ENCODE measurements around the gene UPB1. TPM values are rescaled to one million over a fixed set of nuclear protein-coding genes. Genes with fewer than 3 reads are reported as not detected.

The UPB1 gene
- total and polyA plus RNA-seq, 8 donors, result 0.35 to 0.73 TPM; not detected in 6

DNA sequence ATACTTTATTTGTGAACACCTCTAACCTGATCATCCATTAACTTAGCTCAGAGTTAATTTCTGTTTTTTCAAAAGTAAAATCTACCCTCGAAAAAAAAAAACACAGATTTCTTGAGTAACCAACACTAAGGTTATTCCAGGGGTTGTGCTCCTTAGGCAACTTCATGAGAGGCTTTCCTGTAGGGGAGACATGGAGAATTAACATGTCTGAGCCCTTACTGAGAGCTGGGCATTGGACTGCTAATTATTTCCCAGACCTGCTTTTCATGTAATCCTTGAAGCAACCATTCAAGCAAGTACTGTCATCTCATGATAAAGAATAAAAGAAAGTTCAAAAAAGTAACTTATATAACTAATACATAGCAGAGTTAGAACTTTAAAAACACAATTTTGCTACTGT is 13.5 kb upstream of the UPB1 start:
- intact Hi-C loops (cut with DNase I; ENCODE audit: low total_unique reads), result no loop called here
- Histone ChIP-seq H3K27me3 (no peaks in the 10 kb centered on the region), H3K36me3 (no peaks in the 10 kb centered on the region), H3K4me1 (peaks cover 0 to 35% (median 14%) of the 10 kb centered on the region in 4 donors), H3K27ac (no peak overlapping the region), H3K4me3 (no peak overlapping the region), H3K9me3 (no peaks in the 10 kb centered on the region)
- no peak for DNase-seq
- WGBS, 5 donors, result 37 to 66% (median 62%) methylated on average over 1 of the region's 1 CpG
- TF ChIP-seq POLR2A (IDR thresholded peaks at IDR 0.05) (no peak), POLR2AphosphoS5 (IDR thresholded peaks at IDR 0.05) (no peak), EP300 (IDR thresholded peaks at IDR 0.05) (no peak), CTCF (IDR thresholded peaks at IDR 0.05) (no peak)

- TF ChIP-seq EP300 (IDR thresholded peaks at IDR 0.05), result no peak
- TF ChIP-seq CTCF (IDR thresholded peaks at IDR 0.05), result no peak
- no peak for TF ChIP-seq POLR2A (IDR thresholded peaks at IDR 0.05)
- no peak for TF ChIP-seq POLR2AphosphoS5 (IDR thresholded peaks at IDR 0.05)
- peak overlapping the region in 1 of 5 donors; percentile 40 for H3K27ac ChIP-seq
- peak in 1 of 2 donors; percentile 58 for DNase-seq
- H3K9me3 ChIP-seq, result no peaks in the 10 kb centered on the region
- WGBS, 5 donors, result 42 to 66% (median 59%) methylated on average over 3 of the region's 3 CpGs
- no peaks in the 10 kb centered on the region for H3K36me3 ChIP-seq
- no peaks in the 10 kb centered on the region for H3K27me3 ChIP-seq
- peaks cover 0 to 36% (median 14%) of the 10 kb centered on the region in 4 donors for H3K4me1 ChIP-seq
- intact Hi-C loops (cut with DNase I; ENCODE audit: low total_unique reads), result no loop called here
- no peak overlapping the region for H3K4me3 ChIP-seq
Measured at GRCh38 chr22:24482575-24482974, 12.6 kb upstream of the UPB1 start.

DNA sequence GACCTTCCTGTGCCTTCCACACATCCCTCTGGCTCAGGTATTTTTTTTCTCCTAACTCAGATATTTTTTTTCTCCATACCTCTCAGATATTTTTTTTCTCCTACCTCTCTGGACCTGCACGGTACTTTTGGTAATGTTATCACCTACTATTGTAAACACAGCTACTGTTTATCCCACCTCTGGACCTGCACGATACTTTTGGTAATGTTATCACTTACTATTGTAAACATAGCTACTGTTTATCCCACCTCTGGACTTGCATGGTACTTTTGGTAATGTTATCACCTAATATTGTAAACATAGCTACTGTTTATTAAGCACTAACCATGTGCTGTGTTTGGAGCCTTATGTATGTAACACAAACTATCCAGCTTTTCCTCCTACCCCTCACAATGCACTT is 12.1 kb upstream of the UPB1 start:
- no peak overlapping the region for H3K4me3 ChIP-seq
- peak overlapping the region in 1 of 5 donors; percentile 40 for H3K27ac ChIP-seq
- TF ChIP-seq CTCF (IDR thresholded peaks at IDR 0.05) (no peak), EP300 (IDR thresholded peaks at IDR 0.05) (no peak), POLR2AphosphoS5 (IDR thresholded peaks at IDR 0.05) (no peak), POLR2A (IDR thresholded peaks at IDR 0.05) (no peak)
- H3K36me3 ChIP-seq, result no peaks in the 10 kb centered on the region
- intact Hi-C loops (cut with DNase I; ENCODE audit: low total_unique reads), result no loop called here
- peaks cover 0 to 36% (median 14%) of the 10 kb centered on the region in 4 donors for H3K4me1 ChIP-seq
- WGBS, 5 donors, result 15 to 35% (median 28%) methylated on average over 2 of the region's 2 CpGs
- no peaks in the 10 kb centered on the region for H3K27me3 ChIP-seq
- no peak for DNase-seq
- H3K9me3 ChIP-seq, result no peaks in the 10 kb centered on the region

- Histone ChIP-seq H3K27ac (no peak overlapping the region), H3K4me3 (no peak overlapping the region), H3K27me3 (no peaks in the 10 kb centered on the region), H3K36me3 (no peaks in the 10 kb centered on the region), H3K4me1 (peaks cover 0 to 36% (median 14%) of the 10 kb centered on the region in 4 donors), H3K9me3 (no peaks in the 10 kb centered on the region)
- intact Hi-C loops (cut with DNase I; ENCODE audit: low total_unique reads), result no loop called here
- no peak for DNase-seq
- TF ChIP-seq CTCF (IDR thresholded peaks at IDR 0.05) (no peak), EP300 (IDR thresholded peaks at IDR 0.05) (no peak), POLR2A (IDR thresholded peaks at IDR 0.05) (no peak), POLR2AphosphoS5 (IDR thresholded peaks at IDR 0.05) (no peak)
- WGBS, 5 donors, result 50 to 77% (median 60%) methylated on average over 5 of the region's 5 CpGs
Measured at GRCh38 chr22:24483976-24484545, 11.1 kb upstream of the UPB1 start.
